Breast epithelium (tissue), 4 donors: Measurements from ENCODE around the gene IGLON5. TPM values are rescaled to one million over a fixed set of nuclear protein-coding genes. Genes with fewer than 3 reads are reported as not detected.

Experiments used
- DNase-seq, 2 donors: peaks; one replicate each; pipeline ENCODE4 v3.0.0-alpha.2; 2019; ENCODE audit warnings: low spot score in 2 of 2
- H3K27ac ChIP-seq, 2 donors: fragments of 200-600 bp; sonication (generic) in 1 of 2; one replicate each; pipeline ENCODE4 v1.5.1; 2016 to 2019; ENCODE audit warnings: mild to moderate bottlenecking in 1 of 2
- H3K27me3 ChIP-seq, 2 donors: fragments of 200-600 bp; sonication (generic) in 1 of 2; one replicate each; pipeline versions ENCODE4 v1.5.1 to v1.6.0; 2017 to 2019; ENCODE audit warnings: control low read depth in 1 of 2, mild to moderate bottlenecking in 1 of 2
- H3K36me3 ChIP-seq: fragments of 200-600 bp; one replicate; pipeline ENCODE4 v1.5.1; 2019
- H3K4me1 ChIP-seq, 2 donors: fragments of 200-600 bp; sonication (generic); one replicate each; pipeline ENCODE4 v1.5.1; 2016 to 2019; ENCODE audit warnings: control low read depth in 1 of 2
- H3K4me3 ChIP-seq, 3 donors: fragments of 200-600 bp; sonication (generic); 1 replicate in 2 of 3; 2 replicates in 1 of 3; pipeline ENCODE4 v1.5.1; 2016 to 2019; ENCODE audit warnings: mild to moderate bottlenecking in 3 of 3, moderate library complexity in 2 of 3
- H3K9me3 ChIP-seq, 2 donors: fragments of 200-600 bp; sonication (generic) in 1 of 2; one replicate each; pipeline ENCODE4 v1.5.1; 2016 to 2019; ENCODE audit warnings: control low read depth in 1 of 2
- CTCF ChIP-seq, 3 donors: fragments of 450-650 bp; IDR thresholded peaks; one replicate each; pipeline ENCODE4 v1.5.1; 2016 to 2017; ENCODE audit warnings: antibody characterized with exemption in 3 of 3, mild to moderate bottlenecking in 3 of 3, moderate library complexity in 3 of 3
- POLR2A ChIP-seq: fragments of 450-650 bp; IDR thresholded peaks from one replicate; pipeline ENCODE4 v1.6.1; 2016; ENCODE audit warnings: antibody characterized with exemption, mild to moderate bottlenecking, moderate library complexity
- POLR2AphosphoS5 ChIP-seq, 3 donors: sonication (generic); formaldehyde crosslinking; IDR thresholded peaks; one replicate each; pipeline ENCODE4 v1.6.1; 2017; ENCODE audit warnings: antibody characterized with exemption in 3 of 3
- intact Hi-C: fragments of 100-400 bp; cut with DNase I; formaldehyde crosslinking; loops from one replicate; pipeline ENCODE4 v1.15.1; 2023; ENCODE audit warnings: low total_unique reads
- total RNA-seq, 3 donors: library from RNA; depleted of rRNA; stranded (reverse); fragments of >200 nt; gene quantifications; one replicate each; pipeline ENCODE4 v1.1.0, GENCODE V29; 2016

IGLON5 gene
- total RNA-seq, 3 donors from 2014 or later = 0.66 TPM; not detected in 2

- H3K9me3 ChIP-seq = no peaks in the 10 kb centered on the region
- H3K27ac ChIP-seq = no peak overlapping the region
- H3K36me3 ChIP-seq = no peaks in the 10 kb centered on the region
- H3K27me3 ChIP-seq = no peaks in the 10 kb centered on the region
- no peak overlapping the region for H3K4me3 ChIP-seq
- TF ChIP-seq POLR2A (no peak), POLR2AphosphoS5 (IDR thresholded peaks at IDR 0.05) (no peak), CTCF (IDR thresholded peaks at IDR 0.05) (no peak)
- no peak for DNase-seq
- no peaks in the 10 kb centered on the region for H3K4me1 ChIP-seq
- intact Hi-C loops = no loop called here
Measured at GRCh38 chr19:51347209-51347928, 35.9 kb downstream of the IGLON5 start.

GRCh38 chr19:51351266-51351990 lies 40.0 kb downstream of the IGLON5 start:
- intact Hi-C loops = no loop called here
- no peaks in the 10 kb centered on the region for H3K4me1 ChIP-seq
- H3K4me3 ChIP-seq = no peak overlapping the region
- no peaks in the 10 kb centered on the region for H3K36me3 ChIP-seq
- H3K9me3 ChIP-seq = no peaks in the 10 kb centered on the region
- no peak for TF ChIP-seq POLR2A
- no peak overlapping the region for H3K27ac ChIP-seq
- no peak for DNase-seq
- H3K27me3 ChIP-seq = no peaks in the 10 kb centered on the region

GRCh38 chr19:51352783-51353360 lies 41.4 kb downstream of the IGLON5 start:
- Histone ChIP-seq H3K4me3 (no peak overlapping the region), H3K4me1 (no peaks in the 10 kb centered on the region), H3K27me3 (no peaks in the 10 kb centered on the region), H3K36me3 (no peaks in the 10 kb centered on the region), H3K27ac (no peak overlapping the region), H3K9me3 (no peaks in the 10 kb centered on the region)
- intact Hi-C loops = no loop called here
- no peak for DNase-seq
- no peak for TF ChIP-seq POLR2A
- no peak for TF ChIP-seq POLR2AphosphoS5 (IDR thresholded peaks at IDR 0.05)
- TF ChIP-seq CTCF (IDR thresholded peaks at IDR 0.05) = no peak

GRCh38 chr19:51354103-51354741 lies 42.8 kb downstream of the IGLON5 start:
- TF ChIP-seq POLR2A = no peak
- no peak for TF ChIP-seq CTCF (IDR thresholded peaks at IDR 0.05)
- TF ChIP-seq POLR2AphosphoS5 (IDR thresholded peaks at IDR 0.05) = no peak
- H3K27ac ChIP-seq = no peak overlapping the region
- H3K4me3 ChIP-seq = no peak overlapping the region
- intact Hi-C loops = no loop called here
- H3K9me3 ChIP-seq = no peaks in the 10 kb centered on the region
- no peaks in the 10 kb centered on the region for H3K27me3 ChIP-seq
- no peaks in the 10 kb centered on the region for H3K36me3 ChIP-seq
- no peaks in the 10 kb centered on the region for H3K4me1 ChIP-seq
- no peak for DNase-seq

GRCh38 chr19:51354742-51355148 lies 43.3 kb downstream of the IGLON5 start:
- no peaks in the 10 kb centered on the region for H3K9me3 ChIP-seq
- no peak overlapping the region for H3K27ac ChIP-seq
- no peaks in the 10 kb centered on the region for H3K27me3 ChIP-seq
- no peaks in the 10 kb centered on the region for H3K4me1 ChIP-seq
- H3K4me3 ChIP-seq = no peak overlapping the region
- H3K36me3 ChIP-seq = no peaks in the 10 kb centered on the region
- intact Hi-C loops = no loop called here
- DNase-seq = no peak
- TF ChIP-seq POLR2A (no peak), CTCF (IDR thresholded peaks at IDR 0.05) (no peak), POLR2AphosphoS5 (IDR thresholded peaks at IDR 0.05) (no peak)
